HG03095 (cell line): Measurements from ENCODE around the gene GPA33.
A peak's percentile ranks its signal among the peaks of the same experiment; 100 is the strongest.

Experiments
- ATAC-seq: cut with Tn5 transposase; IDR thresholded peaks from one replicate; pipeline ENCODE4 v1.9.1; 2021; ENCODE audit warnings: moderate library complexity; ENCODE audit not compliant: unreplicated experiment

GPA33 gene

GRCh38 chr1:167088746-167089417 is 1.3 kb downstream of the GPA33 start:
- no peak for ATAC-seq

GRCh38 chr1:167086768-167087167 is 3.4 kb downstream of the GPA33 start:
- no peak for ATAC-seq

- ATAC-seq, result no peak
These were observed 4.1 kb downstream of the GPA33 start for GRCh38 chr1:167086033-167086432.

- no peak for ATAC-seq
These were observed 5.4 kb downstream of the GPA33 start for GRCh38 chr1:167084757-167085156.

GRCh38 chr1:167083871-167084270 is 6.3 kb downstream of the GPA33 start:
- ATAC-seq, result no peak

GRCh38 chr1:167083066-167083665 is 7.0 kb downstream of the GPA33 start:
- ATAC-seq, result no peak

GRCh38 chr1:167082511-167083027 is 7.6 kb downstream of the GPA33 start:
- ATAC-seq, result no peak

- ATAC-seq, result no peak
These were observed 8.5 kb downstream of the GPA33 start for GRCh38 chr1:167081594-167082156.

- ATAC-seq, result no peak
These were observed 12.3 kb downstream of the GPA33 start for GRCh38 chr1:167077868-167078210.

- no peak for ATAC-seq
These were observed 12.9 kb downstream of the GPA33 start for GRCh38 chr1:167077128-167077867.

- no peak for ATAC-seq
These were observed 14.0 kb downstream of the GPA33 start for GRCh38 chr1:167076136-167076710.

GRCh38 chr1:167071286-167071685 is 18.9 kb downstream of the GPA33 start:
- no peak for ATAC-seq

GRCh38 chr1:167068761-167069160 is 21.4 kb downstream of the GPA33 start:
- ATAC-seq, result no peak

- ATAC-seq, result no peak
These were observed 22.3 kb downstream of the GPA33 start for GRCh38 chr1:167067904-167068303.

GRCh38 chr1:167066333-167067122 is 23.6 kb downstream of the GPA33 start:
- ATAC-seq, result peak; percentile 80

GRCh38 chr1:167065471-167065870 is 24.7 kb downstream of the GPA33 start:
- no peak for ATAC-seq

GRCh38 chr1:167064621-167065020 is 25.6 kb downstream of the GPA33 start:
- no peak for ATAC-seq

GRCh38 chr1:167061073-167061464 is 29.1 kb downstream of the GPA33 start:
- no peak for ATAC-seq

GRCh38 chr1:167060141-167061072 is 29.8 kb downstream of the GPA33 start:
- ATAC-seq, result no peak

GRCh38 chr1:167059809-167060107 is 30.4 kb downstream of the GPA33 start:
- no peak for ATAC-seq
